K562 (cell line): Measurements from ENCODE around the gene SERAC1. TPM values are rescaled to one million over a fixed set of nuclear protein-coding genes. Genes with fewer than 3 reads are reported as not detected.

Experiments used
- ATAC-seq: fragments of 200-7000 bp; cut with Tn5 transposase; 3 replicates; pipeline ENCODE4 v1.9.1; 2020; ENCODE audit warnings: moderate library complexity
- BruUV-seq: library from RNA; stranded (reverse); fragments of 400-500 nt; replicated peaks from 2 replicates; lab custom pipeline; 2021; lab: Mats Ljungman, UMichigan
- CTCF ChIA-PET: fragments of 300-600 bp; formaldehyde crosslinking; extraction: SDS; loops from one replicate; lab custom pipeline; 2021; ENCODE audit warnings: low intra/inter-chr PET ratio; lab: Yijun Ruan, JAX
- POLR2A ChIA-PET: fragments of 300-600, 350-650 bp; sonication (Branson Sonifier 250); formaldehyde crosslinking; extraction: SDS; loops from one replicate; lab custom pipeline; 2021; ENCODE audit warnings: antibody characterized with exemption, inconsistent platforms; lab: Yijun Ruan, JAX
- DNase-seq, 4 experiments: peaks; one replicate each; pipeline versions ENCODE4 v3.0.0 to v3.0.0-alpha.2; 2011 to 2018; ENCODE audit warnings: low spot score in 3 of 4, mixed read lengths in 3 of 4; ENCODE audit errors: extremely low read depth in 1 of 4
- FAIRE-seq: peaks from 2 replicates; lab custom pipeline; 2011; peaks lifted over from hg19 to GRCh38; lab: Jason Lieb, UNC
- H2AFZ ChIP-seq: 2 replicates; pipeline ENCODE4 v1.6.0; 2011; ENCODE audit warnings: low read depth, low read length, control low read depth, inconsistent platforms
- H3K27ac ChIP-seq: fragments of 200-600 bp; 3 replicates; pipeline ENCODE4 v1.8.0; 2011; ENCODE audit warnings: low read depth, mild to moderate bottlenecking, control low read depth, inconsistent platforms, low read length, moderate library complexity, mixed read lengths; ENCODE audit errors: extremely low read depth
- H3K27me3 ChIP-seq, 2 experiments: fragments of 300-600 bp in 1 of 2; 2 replicates in 1 of 2; 3 replicates in 1 of 2; pipeline versions ENCODE4 v1.6.0 to v1.8.0; 2011; ENCODE audit warnings: inconsistent platforms in 2 of 2, low read length in 2 of 2, mild to moderate bottlenecking in 1 of 2, mixed read lengths in 1 of 2, moderate library complexity in 1 of 2; ENCODE audit not compliant: control insufficient read depth in 2 of 2, insufficient read depth in 2 of 2
- H3K36me3 ChIP-seq: fragments of 300-600 bp; 3 replicates; pipeline ENCODE4 v1.8.0; 2011; ENCODE audit warnings: mild to moderate bottlenecking, low read length, inconsistent platforms; ENCODE audit not compliant: control insufficient read depth, insufficient read depth
- H3K4me1 ChIP-seq, 2 experiments: fragments of 200-600 bp in 1 of 2; replicated peaks in 1 of 2; 2 replicates in 1 of 2; 3 replicates in 1 of 2; pipeline versions ENCODE4 v1.5.1 to v1.8.0; 2011; ENCODE audit warnings: inconsistent platforms in 2 of 2, low read length in 2 of 2, mild to moderate bottlenecking in 1 of 2, mixed read lengths in 1 of 2, moderate library complexity in 1 of 2; ENCODE audit not compliant: control insufficient read depth in 2 of 2, insufficient read depth in 2 of 2
- H3K4me2 ChIP-seq: 2 replicates; pipeline ENCODE4 v1.6.1; 2011; ENCODE audit warnings: low read length, control low read depth, inconsistent platforms, mixed read lengths; ENCODE audit not compliant: insufficient read depth
- H3K4me3 ChIP-seq: fragments of 200-600 bp; sonication (generic), shearing (Covaris generic); 2 replicates; pipeline ENCODE4 v1.5.1; 2016; ENCODE audit warnings: control low read depth, inconsistent platforms
- H3K79me2 ChIP-seq: fragments of 200-600 bp; 3 replicates; pipeline ENCODE4 v1.8.0; 2011; ENCODE audit warnings: low read length, inconsistent platforms; ENCODE audit not compliant: control insufficient read depth, insufficient read depth
- H3K9ac ChIP-seq, 2 experiments: 2 replicates each; pipeline versions ENCODE4 v1.6.0 to v1.6.1; 2011; ENCODE audit warnings: low read depth in 2 of 2, low read length in 2 of 2, control low read depth in 1 of 2, inconsistent platforms in 1 of 2, mild to moderate bottlenecking in 1 of 2, mixed read lengths in 1 of 2; ENCODE audit not compliant: insufficient read depth in 1 of 2
- H3K9me1 ChIP-seq: one replicate; pipeline ENCODE4 v1.6.0; 2011; ENCODE audit warnings: inconsistent platforms, mild to moderate bottlenecking, low read length, moderate library complexity; ENCODE audit not compliant: control insufficient read depth, insufficient read depth
- H3K9me3 ChIP-seq: replicated peaks from 2 replicates; pipeline ENCODE4 v1.5.1; 2011; ENCODE audit warnings: low read depth, low read length, inconsistent platforms; ENCODE audit not compliant: control insufficient read depth, insufficient read depth
- H4K20me1 ChIP-seq: replicated peaks from 2 replicates; pipeline ENCODE4 v1.6.1; 2011; ENCODE audit warnings: low read length, inconsistent platforms, mixed read lengths; ENCODE audit not compliant: control insufficient read depth, insufficient read depth
- ARID3A ChIP-seq: IDR thresholded peaks from 2 replicates; pipeline ENCODE4 v1.6.1; 2012; ENCODE audit warnings: low read depth, low read length, improper control_type of control experiment, borderline replicate concordance
- CHAMP1 ChIP-seq: fragments of 450-650 bp; IDR thresholded peaks from 2 replicates; pipeline ENCODE4 v1.6.1; 2016; ENCODE audit warnings: mild to moderate bottlenecking
- CREM ChIP-seq: IDR thresholded peaks from 2 replicates; pipeline ENCODE4 v1.6.1; 2014; ENCODE audit warnings: antibody characterized with exemption, low read depth
- ELF1 ChIP-seq: fragments of 200-800 bp; sonication (Bioruptor generic); IDR thresholded peaks from 2 replicates; pipeline ENCODE4 v1.6.1; 2016; ENCODE audit warnings: missing genetic modification characterization, missing compliant biosample characterization
- ELK3 ChIP-seq: fragments of 450-650 bp; formaldehyde crosslinking; IDR thresholded peaks from 2 replicates; pipeline ENCODE4 v1.4.0; 2020; ENCODE audit warnings: mild to moderate bottlenecking
- GABPB2 ChIP-seq: fragments of 250-450 bp; sonication (Bioruptor Pico); conservative IDR thresholded peaks from 2 replicates; pipeline ENCODE4 v1.5.1; 2021; ENCODE audit warnings: mild to moderate bottlenecking
- NR2F6 ChIP-seq: fragments of 450-650 bp; formaldehyde crosslinking; IDR thresholded peaks from 2 replicates; pipeline ENCODE4 v1.4.0; 2020; ENCODE audit warnings: mild to moderate bottlenecking
- PHB ChIP-seq: fragments of 250-450 bp; sonication (Bioruptor Pico); IDR thresholded peaks from 2 replicates; pipeline ENCODE4 v1.5.0; 2021
- PRMT5 ChIP-seq: sonication (generic); formaldehyde crosslinking; IDR thresholded peaks from 2 replicates; pipeline ENCODE4 v1.5.0; 2020; ENCODE audit warnings: missing genetic modification reagents
- SMAD2 ChIP-seq: fragments of 150-350 bp; IDR thresholded peaks from 2 replicates; pipeline ENCODE4 v1.6.1; 2014; ENCODE audit warnings: low read depth, mild to moderate bottlenecking, low read length
- SMARCE1 ChIP-seq: fragments of 450-650 bp; IDR thresholded peaks from 2 replicates; pipeline ENCODE4 v1.7.1; 2016; ENCODE audit warnings: mild to moderate bottlenecking
- SRSF1 ChIP-seq: fragments of 200-400 bp; formaldehyde crosslinking; IDR thresholded peaks from 2 replicates; pipeline ENCODE4 v1.6.1; 2017; ENCODE audit warnings: mild to moderate bottlenecking, low read depth, low read length, moderate library complexity
- TBP ChIP-seq: optimal IDR thresholded peaks from 2 replicates; pipeline ENCODE3; 2011; ENCODE audit warnings: low read depth, low read length, improper control_type of control experiment
- ZC3H4 ChIP-seq: sonication (generic); formaldehyde crosslinking; IDR thresholded peaks from 2 replicates; pipeline ENCODE4 v1.9.0; 2021; ENCODE audit warnings: missing genetic modification reagents, borderline replicate concordance
- ZNF217 ChIP-seq: sonication (generic); formaldehyde crosslinking; IDR thresholded peaks from 2 replicates; pipeline ENCODE4 v1.8.0; 2022; ENCODE audit warnings: mild to moderate bottlenecking, missing genetic modification reagents
- ZNF316 ChIP-seq: fragments of 450-650 bp; IDR thresholded peaks from 2 replicates; pipeline ENCODE4 v1.6.1; 2016
- ZNF384 ChIP-seq: IDR thresholded peaks from 2 replicates; pipeline ENCODE4 v1.6.1; 2012; ENCODE audit warnings: low read depth, low read length, improper control_type of control experiment
- WGBS: fragments of 100-300 bp; shearing (Covaris generic); methylation state at CpG from one replicate; pipeline ENCODE4 v1.1.6; 2016; ENCODE audit warnings: low coverage, mixed read lengths; ENCODE audit not compliant: insufficient coverage; ENCODE audit errors: missing lambda C conversion rate; 5-methylcytosine and 5-hydroxymethylcytosine counted together
- in situ Hi-C: fragments of 300-500 bp; cut with MboI; formaldehyde crosslinking; loops from 4 replicates; pipeline ENCODE4 v1.15.0; 2018; ENCODE audit warnings: inconsistent platforms, mixed read lengths
- intact Hi-C: fragments of 100-400 bp; cut with micrococcal nuclease; formaldehyde crosslinking; loops from 2 replicates; pipeline ENCODE4 v1.14.2; 2022
- polyA plus RNA-seq, 8 experiments: library from polyadenylated mRNA; depleted of rRNA in 4 of 8; stranded (reverse) in 5 of 8; unstranded in 3 of 8; fragments of >200 nt; fragmentation: Nextera tagmentation in 2 of 8; fragmentation: Illumina TruSeq in 1 of 8; extraction: Ambion mirVana in 2 of 8; extraction: Trizol in 1 of 8; gene quantifications; 2 replicates each; pipeline versions ENCODE4 v1.2.1 to v1.2.3, GENCODE V29; 2011 to 2014; ENCODE audit warnings: inconsistent platforms in 1 of 8, missing spikeins in 1 of 8
- total RNA-seq, 7 experiments: library from RNA; depleted of rRNA in 6 of 7; stranded (reverse); fragments of >200 nt in 6 of 7; fragmentation: Illumina TruSeq in 2 of 7; extraction: Trizol in 2 of 7; gene quantifications; 2 replicates each; pipeline versions ENCODE4 v1.2.1 to v1.2.3, GENCODE V29; 2011 to 2021; ENCODE audit warnings: low replicate concordance in 1 of 7

SERAC1 gene
- total and polyA plus RNA-seq, 9 of the 15 experiments (the other 6 are each of a cell fraction or from before 2014, with no cell fraction given): 1.8 to 6.2 (median 2.8) TPM

- no peak for TF ChIP-seq ARID3A
- TF ChIP-seq CREM: peak; percentile 4; the same call in 1 of the 2 replicates
These were observed 37.3 kb upstream of the SERAC1 start (continued) for GRCh38 chr6:158205169-158205944.

- Histone ChIP-seq H3K9me1 (no peaks in the 10 kb centered on the region), H3K27me3 (no peaks in the 10 kb centered on the region), H3K4me3 (no peak overlapping the region), H3K36me3 (peaks cover under 1% of the 10 kb centered on the region; the same call in 1 of the 3 replicates), H2AFZ (no peak overlapping the region), H3K9ac (no peak overlapping the region), H3K4me1 (no peaks in the 10 kb centered on the region), H3K27ac (no peak overlapping the region), H4K20me1 (no peaks in the 10 kb centered on the region), H3K4me2 (no peak overlapping the region), H3K79me2 (no peaks in the 10 kb centered on the region), H3K9me3 (no peaks in the 10 kb centered on the region)
- no TSS peak for BruUV-seq
- WGBS: 76% methylated on average over 13 of the region's 13 CpGs
- DNase-seq (no peak), ATAC-seq (no peak), FAIRE-seq (no peak)
- ChIA-PET CTCF (no interaction called here), POLR2A (interaction anchor here (1.0 to 1.5 kb wide), 3 partner anchors 9 to 16 kb away, joined by 3 to 4 read pairs (median 4); no protein-coding TSS in a partner anchor)
- in situ Hi-C loops: no loop called here
- intact Hi-C loops: no loop called here
- TF ChIP-seq ELF1 (no peak), SMARCE1 (no peak), SRSF1 (no peak), ZNF384 (no peak), ZNF316 (no peak), GABPB2 (CRISPR knock-in tag) (no peak), PHB (CRISPR knock-in tag) (no peak), PRMT5 (CRISPR knock-in tag) (no peak), ELK3 (no peak), CHAMP1 (no peak), SMAD2 (no peak), ZNF217 (CRISPR knock-in tag) (no peak), NR2F6 (CRISPR knock-in tag) (no peak), TBP (no peak), ZC3H4 (CRISPR knock-in tag) (no peak)
These were observed 30.4 kb upstream of the SERAC1 start for GRCh38 chr6:158198461-158198860.
